Measurements from ENCODE around the gene NIPSNAP3A. TPM values are rescaled to one million over a fixed set of nuclear protein-coding genes. Genes with fewer than 3 reads are reported as not detected.

Gene NIPSNAP3A
- total RNA-seq, 6 experiments from 2014 or later: 16.8 to 28.1 (median 22.4) TPM

DNA sequence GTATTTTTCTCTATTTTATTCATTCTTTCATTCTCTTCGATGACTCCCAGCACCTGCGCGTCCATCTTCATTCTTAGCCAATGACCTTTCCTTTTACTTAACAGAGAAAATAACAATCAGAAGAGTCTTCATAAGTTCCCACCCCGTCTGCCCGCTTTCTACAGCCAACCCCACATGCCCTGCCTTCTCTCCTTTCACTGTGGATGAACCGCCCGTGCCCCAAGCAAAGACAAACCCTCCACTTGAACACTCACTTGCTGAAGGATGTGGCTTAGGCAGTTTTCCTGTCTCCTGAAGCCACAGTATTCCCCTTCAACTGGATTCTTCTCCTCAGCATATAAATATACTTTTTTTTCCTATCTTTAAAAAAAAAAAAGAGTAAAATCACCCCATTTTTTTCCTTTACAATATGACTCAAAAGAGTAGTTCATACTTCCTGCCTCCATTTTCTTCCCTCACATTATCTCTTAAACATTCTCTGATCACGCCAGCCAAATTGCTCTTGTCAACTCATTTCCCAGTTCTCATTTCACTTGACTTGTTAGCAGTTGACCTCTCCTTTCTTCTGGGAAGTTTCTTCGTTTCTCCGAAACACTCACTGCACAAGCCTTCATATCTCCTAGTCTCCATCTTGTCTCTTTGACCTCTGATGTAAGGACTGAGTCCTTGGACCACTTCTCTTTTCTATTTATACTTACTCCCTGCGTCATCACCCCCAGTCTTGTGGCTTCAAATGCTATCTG is 27.5 kb downstream of the NIPSNAP3A start:
- H3K27me3 ChIP-seq: no peaks in the 10 kb centered on the region
- H3K9me3 ChIP-seq: no peaks in the 10 kb centered on the region
- H3K36me3 ChIP-seq: no peaks in the 10 kb centered on the region
- no peak overlapping the region for H3K4me3 ChIP-seq
- DNase-seq: no peak
- H3K27ac ChIP-seq: no peak overlapping the region
- TF ChIP-seq, protein P1, sequence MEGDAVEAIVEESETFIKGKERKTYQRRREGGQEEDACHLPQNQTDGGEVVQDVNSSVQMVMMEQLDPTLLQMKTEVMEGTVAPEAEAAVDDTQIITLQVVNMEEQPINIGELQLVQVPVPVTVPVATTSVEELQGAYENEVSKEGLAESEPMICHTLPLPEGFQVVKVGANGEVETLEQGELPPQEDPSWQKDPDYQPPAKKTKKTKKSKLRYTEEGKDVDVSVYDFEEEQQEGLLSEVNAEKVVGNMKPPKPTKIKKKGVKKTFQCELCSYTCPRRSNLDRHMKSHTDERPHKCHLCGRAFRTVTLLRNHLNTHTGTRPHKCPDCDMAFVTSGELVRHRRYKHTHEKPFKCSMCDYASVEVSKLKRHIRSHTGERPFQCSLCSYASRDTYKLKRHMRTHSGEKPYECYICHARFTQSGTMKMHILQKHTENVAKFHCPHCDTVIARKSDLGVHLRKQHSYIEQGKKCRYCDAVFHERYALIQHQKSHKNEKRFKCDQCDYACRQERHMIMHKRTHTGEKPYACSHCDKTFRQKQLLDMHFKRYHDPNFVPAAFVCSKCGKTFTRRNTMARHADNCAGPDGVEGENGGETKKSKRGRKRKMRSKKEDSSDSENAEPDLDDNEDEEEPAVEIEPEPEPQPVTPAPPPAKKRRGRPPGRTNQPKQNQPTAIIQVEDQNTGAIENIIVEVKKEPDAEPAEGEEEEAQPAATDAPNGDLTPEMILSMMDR (IDR thresholded peaks at IDR 0.05): no peak
- no peak for TF ChIP-seq POLR2A (IDR thresholded peaks at IDR 0.05)
- ATAC-seq: peak; percentile 29 to 62 (median 48)
- intact Hi-C loops (cut with DNase I): no loop called here
- no peaks in the 10 kb centered on the region for H3K4me1 ChIP-seq
- 83% methylated on average over 11 of the region's 11 CpGs for WGBS (ENCODE audit: insufficient coverage, low coverage, low lambda C conversion rate, missing lambda C conversion rate)

DNA sequence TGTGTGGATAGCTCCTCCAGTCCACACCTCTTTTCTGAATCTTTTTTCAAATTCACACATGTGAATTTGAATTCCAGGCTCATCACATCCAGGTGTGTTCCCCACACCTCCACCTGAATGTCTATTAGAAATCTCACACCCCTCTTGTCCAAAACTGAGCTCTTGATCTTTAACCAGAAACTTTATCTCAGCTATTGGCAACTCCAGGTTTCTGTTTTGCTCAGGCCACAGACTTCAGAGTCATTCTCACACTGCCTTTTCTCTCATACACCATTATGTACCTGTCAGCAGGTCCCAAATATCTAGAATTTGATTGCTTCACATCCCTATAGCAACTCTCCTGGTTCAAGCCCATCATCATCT is 28.1 kb downstream of the NIPSNAP3A start:
- no peaks in the 10 kb centered on the region for H3K9me3 ChIP-seq
- TF ChIP-seq, protein P1 (IDR thresholded peaks at IDR 0.05): no peak
- TF ChIP-seq POLR2A (IDR thresholded peaks at IDR 0.05): no peak
- DNase-seq: no peak
- intact Hi-C loops (cut with DNase I): no loop called here
- H3K27ac ChIP-seq: no peak overlapping the region
- H3K4me1 ChIP-seq: no peaks in the 10 kb centered on the region
- peak in 3 of 4 donors; percentile 3 to 9 (median 7) for ATAC-seq
- H3K27me3 ChIP-seq: no peaks in the 10 kb centered on the region
- no peak overlapping the region for H3K4me3 ChIP-seq
- H3K36me3 ChIP-seq: no peaks in the 10 kb centered on the region

DNA sequence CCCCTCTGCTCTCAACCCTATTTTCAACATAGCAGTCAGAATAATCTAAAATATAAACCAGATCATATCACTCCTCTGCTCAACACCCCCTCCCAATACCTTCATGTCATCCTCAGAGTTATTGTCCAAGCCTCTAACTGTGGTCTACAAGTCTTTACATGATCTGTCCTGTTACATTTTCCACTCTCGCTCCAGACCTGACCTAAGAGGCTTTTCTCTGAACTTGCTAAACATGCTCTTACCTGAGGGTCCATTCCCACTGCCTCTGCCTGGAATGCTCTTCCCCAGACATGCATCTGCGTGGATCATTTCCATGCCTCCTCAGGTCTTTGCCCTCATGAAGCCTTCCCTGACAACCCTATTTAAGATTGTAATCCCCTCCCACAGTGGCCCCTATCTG is 28.5 kb downstream of the NIPSNAP3A start:
- DNase-seq: no peak
- H3K9me3 ChIP-seq: no peaks in the 10 kb centered on the region
- WGBS (ENCODE audit: insufficient coverage, low coverage, low lambda C conversion rate, missing lambda C conversion rate): 100% methylated on average over 2 of the region's 2 CpGs

DNA sequence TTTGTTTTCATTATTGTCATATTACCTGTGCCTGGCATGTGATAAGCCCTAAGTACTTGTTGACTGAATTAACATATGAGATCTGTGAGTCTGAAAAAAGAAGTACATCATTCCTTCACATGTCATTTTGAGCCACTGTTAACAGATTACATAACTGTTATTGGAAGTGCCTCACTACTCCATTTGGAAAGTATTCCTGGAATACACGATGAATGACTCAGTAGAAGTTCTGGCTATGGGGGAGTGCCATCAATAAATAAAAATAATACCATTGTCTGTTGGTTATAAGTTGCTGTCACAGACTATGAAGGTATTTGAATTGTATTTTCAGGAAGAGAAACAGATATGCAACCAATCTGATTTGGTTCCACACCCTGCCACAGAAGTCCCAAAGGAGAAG is 29.3 kb downstream of the NIPSNAP3A start:
- Histone ChIP-seq H3K27ac (no peak overlapping the region), H3K4me1 (no peaks in the 10 kb centered on the region), H3K27me3 (no peaks in the 10 kb centered on the region), H3K36me3 (no peaks in the 10 kb centered on the region), H3K9me3 (no peaks in the 10 kb centered on the region), H3K4me3 (no peak overlapping the region)
- ATAC-seq: peak in 2 of 4 donors; percentile 9 to 47
- intact Hi-C loops (cut with DNase I): no loop called here
- TF ChIP-seq, protein P1 (IDR thresholded peaks at IDR 0.05): no peak
- DNase-seq: no peak
- WGBS (ENCODE audit: insufficient coverage, low coverage, low lambda C conversion rate, missing lambda C conversion rate): 25% methylated on average over 1 of the region's 1 CpG

More for the DNA sequence above, 28.5 kb downstream of the NIPSNAP3A start:
- H3K27ac ChIP-seq: no peak overlapping the region
- peak in 1 of 4 donors; percentile 8 for ATAC-seq
- intact Hi-C loops (cut with DNase I): no loop called here
- H3K4me1 ChIP-seq: no peaks in the 10 kb centered on the region
- H3K27me3 ChIP-seq: no peaks in the 10 kb centered on the region
- H3K4me3 ChIP-seq: no peak overlapping the region
- H3K36me3 ChIP-seq: no peaks in the 10 kb centered on the region
- TF ChIP-seq, protein P1 (IDR thresholded peaks at IDR 0.05): no peak
